CD4-positive, alpha-beta T cell (primary cell): Measurements from ENCODE around the gene SORL1. TPM values are rescaled to one million over a fixed set of nuclear protein-coding genes. Genes with fewer than 3 reads are reported as not detected.
"Not testable (repeated sequence)": the region's sequence is repeated elsewhere in the genome, so short reads cannot be mapped to it uniquely, and the experiment has no call there.

ENCODE experiments used
- ATAC-seq: fragments of 200-7000 bp; cut with Tn5 transposase; one replicate; pipeline ENCODE4 v1.10.0; 2022; ENCODE audit warnings: mild to moderate bottlenecking; ENCODE audit not compliant: poor library complexity
- CTCF ChIA-PET: fragments of 350-600 bp; sonication (Branson Sonifier 250); formaldehyde crosslinking; loops from one replicate; lab custom pipeline; 2021; ENCODE audit warnings: antibody characterized with exemption, inconsistent platforms; lab: Charles Lee
- POLR2A ChIA-PET: fragments of 350-600 bp; sonication (Branson Sonifier 250); formaldehyde crosslinking; loops from one replicate; lab custom pipeline; 2021; ENCODE audit warnings: antibody characterized with exemption, inconsistent platforms; lab: Charles Lee
- DNase-seq, 14 experiments: peaks; one replicate each; pipeline ENCODE4 v3.0.0-alpha.2; 2013 to 2020; ENCODE audit warnings: mixed read lengths in 2 of 14
- H3K27ac ChIP-seq, 2 donors: one replicate each; pipeline versions ENCODE4 v1.5.1 to v1.7.0; 2013; ENCODE audit warnings: low read length in 2 of 2, low read depth in 1 of 2, mild to moderate bottlenecking in 1 of 2
- H3K27me3 ChIP-seq, 2 experiments: 1 replicate in 1 of 2; 2 replicates in 1 of 2; pipeline versions ENCODE4 v1.6.1 to v1.7.0; 2013; ENCODE audit warnings: low read length in 2 of 2, control low read depth in 1 of 2, mild to moderate bottlenecking in 1 of 2, moderate library complexity in 1 of 2; ENCODE audit not compliant: insufficient read depth in 2 of 2, control insufficient read depth in 1 of 2
- H3K36me3 ChIP-seq: one replicate; pipeline ENCODE4 v1.6.1; 2013; ENCODE audit warnings: low read length, control low read depth; ENCODE audit not compliant: insufficient read depth
- H3K4me1 ChIP-seq: one replicate; pipeline ENCODE4 v1.6.1; 2013; ENCODE audit warnings: low read length, control low read depth; ENCODE audit not compliant: insufficient read depth
- H3K4me3 ChIP-seq: one replicate; pipeline ENCODE4 v1.5.1; 2013; ENCODE audit warnings: mild to moderate bottlenecking, low read length, moderate library complexity
- H3K9me3 ChIP-seq, 2 experiments: 1 replicate in 1 of 2; 2 replicates in 1 of 2; pipeline versions ENCODE4 v1.6.1 to v1.7.0; 2013; ENCODE audit warnings: low read length in 2 of 2, mild to moderate bottlenecking in 2 of 2, control low read depth in 1 of 2, moderate library complexity in 1 of 2; ENCODE audit not compliant: control insufficient read depth in 1 of 2, insufficient read depth in 1 of 2
- H3K27ac Mint-ChIP-seq: one replicate; pipeline ENCODE4 v1.8.0; 2020; ENCODE audit warnings: mixed read lengths
- H3K27me3 Mint-ChIP-seq: one replicate; pipeline ENCODE4 v1.8.0; 2021; ENCODE audit warnings: mixed read lengths
- H3K36me3 Mint-ChIP-seq: one replicate; pipeline ENCODE4 v1.8.0; 2021; ENCODE audit warnings: low read depth, mixed read lengths
- H3K4me1 Mint-ChIP-seq: one replicate; pipeline ENCODE4 v1.8.0; 2021; ENCODE audit warnings: low read depth, mixed read lengths
- H3K4me3 Mint-ChIP-seq: one replicate; pipeline ENCODE4 v1.8.0; 2020; ENCODE audit warnings: mild to moderate bottlenecking, mixed read lengths
- H3K9me3 Mint-ChIP-seq: one replicate; pipeline ENCODE4 v1.8.0; 2020; ENCODE audit warnings: mixed read lengths
- intact Hi-C, 2 experiments: fragments of 100-400 bp; cut with DNase I in 1 of 2; cut with micrococcal nuclease in 1 of 2; formaldehyde crosslinking; loops; one replicate each; pipeline versions ENCODE4 v1.15.1 to v1.9.0; 2023 to 2025; cut with DNase I, micrococcal nuclease
- total RNA-seq, 174 experiments: library from RNA in 2 of 174; stranded (reverse) in 2 of 174; gene quantifications; one replicate each; pipeline ENCODE4 v1.2.3 and lab custom pipeline; 2021 to 2026
- TF ChIP-seq, protein P1 (sequence below): fragments of 200-600 bp; IDR thresholded peaks from one replicate; pipeline ENCODE4 v1.8.0; 2022; ENCODE audit warnings: antibody characterized with exemption, mild to moderate bottlenecking

SORL1 gene
- total RNA-seq, 2 experiments from 2014 or later: 235 to 241 TPM

DNA sequence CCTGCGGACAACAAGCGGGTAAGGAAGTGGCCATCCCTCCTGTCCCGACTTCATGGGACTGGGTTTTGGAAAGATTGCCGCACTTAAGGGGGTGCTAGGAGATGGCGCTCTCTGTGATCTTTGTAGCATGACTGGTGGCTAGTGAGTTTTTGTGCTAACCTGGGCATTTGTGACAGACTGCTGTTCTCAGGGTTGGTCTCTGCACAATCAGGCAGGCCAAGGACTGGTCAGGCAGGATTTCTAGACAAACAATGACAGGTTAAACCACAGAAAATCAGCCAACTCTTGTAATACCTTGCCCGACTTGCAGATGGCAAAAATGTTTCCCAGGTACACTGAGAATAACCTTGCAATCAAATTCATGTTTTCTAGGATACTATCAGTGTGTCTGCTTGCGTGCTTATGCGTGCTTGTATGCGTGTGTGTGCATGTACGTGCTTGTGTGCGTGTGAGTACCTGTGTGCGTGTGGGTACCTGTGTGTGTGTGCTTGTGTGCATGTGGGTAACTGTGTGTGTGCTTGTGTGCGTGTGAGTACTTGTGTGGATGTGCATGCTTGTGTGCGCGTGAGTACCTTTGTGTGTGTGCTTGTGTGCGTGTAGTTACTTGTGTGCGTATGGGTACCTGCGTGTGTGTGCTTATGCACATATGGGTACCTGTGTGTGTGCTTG, 26.2 kb downstream of the SORL1 start:
- H3K27ac ChIP-seq: no peak overlapping the region
- H3K9me3 ChIP-seq: no peaks in the 10 kb centered on the region
- Mint-ChIP-seq H3K4me3 (no peak overlapping the region), H3K36me3 (peaks cover 77% of the 10 kb centered on the region), H3K4me1 (peaks cover 73% of the 10 kb centered on the region), H3K27ac (no peak overlapping the region), H3K27me3 (no peaks in the 10 kb centered on the region), H3K9me3 (no peaks in the 10 kb centered on the region)
- CTCF ChIA-PET: no interaction called here
- intact Hi-C loops: no loop called here
- TF ChIP-seq, protein P1, sequence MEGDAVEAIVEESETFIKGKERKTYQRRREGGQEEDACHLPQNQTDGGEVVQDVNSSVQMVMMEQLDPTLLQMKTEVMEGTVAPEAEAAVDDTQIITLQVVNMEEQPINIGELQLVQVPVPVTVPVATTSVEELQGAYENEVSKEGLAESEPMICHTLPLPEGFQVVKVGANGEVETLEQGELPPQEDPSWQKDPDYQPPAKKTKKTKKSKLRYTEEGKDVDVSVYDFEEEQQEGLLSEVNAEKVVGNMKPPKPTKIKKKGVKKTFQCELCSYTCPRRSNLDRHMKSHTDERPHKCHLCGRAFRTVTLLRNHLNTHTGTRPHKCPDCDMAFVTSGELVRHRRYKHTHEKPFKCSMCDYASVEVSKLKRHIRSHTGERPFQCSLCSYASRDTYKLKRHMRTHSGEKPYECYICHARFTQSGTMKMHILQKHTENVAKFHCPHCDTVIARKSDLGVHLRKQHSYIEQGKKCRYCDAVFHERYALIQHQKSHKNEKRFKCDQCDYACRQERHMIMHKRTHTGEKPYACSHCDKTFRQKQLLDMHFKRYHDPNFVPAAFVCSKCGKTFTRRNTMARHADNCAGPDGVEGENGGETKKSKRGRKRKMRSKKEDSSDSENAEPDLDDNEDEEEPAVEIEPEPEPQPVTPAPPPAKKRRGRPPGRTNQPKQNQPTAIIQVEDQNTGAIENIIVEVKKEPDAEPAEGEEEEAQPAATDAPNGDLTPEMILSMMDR: no peak
- peaks cover 66% of the 10 kb centered on the region for H3K36me3 ChIP-seq
- H3K4me1 ChIP-seq: peaks cover 77% of the 10 kb centered on the region
- no peak overlapping the region for H3K4me3 ChIP-seq
- H3K27me3 ChIP-seq: no peaks in the 10 kb centered on the region
- ATAC-seq (no peak), DNase-seq (no peak)
- POLR2A ChIA-PET: no interaction called here

DNA sequence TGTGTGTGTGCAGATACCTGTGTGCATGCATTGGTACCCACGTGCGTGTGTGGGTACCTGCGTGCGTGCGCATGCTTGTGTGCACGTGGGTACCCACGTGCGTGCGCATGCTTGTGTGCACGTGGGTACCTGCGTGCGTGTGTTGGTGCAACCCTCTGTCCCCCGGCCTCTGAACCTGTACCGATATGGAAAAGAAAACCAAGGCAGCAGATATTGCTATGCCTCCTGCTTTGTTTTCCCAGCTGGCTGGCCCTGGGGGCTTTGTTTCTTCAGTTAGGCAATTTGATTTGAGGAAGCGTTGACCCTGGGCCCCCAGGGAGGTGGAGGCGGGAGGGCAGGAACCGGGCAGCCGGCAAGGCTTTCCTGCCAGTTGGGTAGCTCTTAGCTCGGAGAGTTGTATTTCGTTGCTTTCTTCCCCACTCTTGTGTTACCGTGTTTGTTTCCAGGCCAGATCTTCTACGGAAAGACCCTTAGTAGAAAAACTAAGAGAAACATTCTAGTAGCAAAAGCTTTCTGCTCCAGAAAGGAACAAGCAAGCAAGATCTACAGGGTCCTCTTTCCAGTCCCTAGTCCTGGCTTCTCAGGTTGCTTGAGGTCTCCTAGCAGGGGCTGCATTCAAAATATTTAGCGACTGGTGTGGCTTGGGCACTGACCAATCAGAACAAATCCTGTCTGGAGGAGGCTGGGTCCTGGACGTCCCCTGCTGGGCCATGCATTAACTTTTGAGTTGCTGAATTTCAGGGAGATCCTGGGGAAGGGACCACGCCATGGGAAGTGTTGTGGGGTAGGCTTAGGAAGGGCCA, 27.0 kb downstream of the SORL1 start:
- intact Hi-C loops: no loop called here
- ATAC-seq: no peak
- POLR2A ChIA-PET: no interaction called here
- TF ChIP-seq, protein P1: no peak
- no peak for DNase-seq
- peak overlapping the region; percentile 43 for H3K27ac Mint-ChIP-seq
- Histone ChIP-seq H3K36me3 (peaks cover 60% of the 10 kb centered on the region), H3K4me1 (peaks cover 77% of the 10 kb centered on the region), H3K4me3 (no peak overlapping the region), H3K27me3 (no peaks in the 10 kb centered on the region), H3K27ac (no peak overlapping the region), H3K9me3 (no peaks in the 10 kb centered on the region)
- H3K9me3 Mint-ChIP-seq: no peaks in the 10 kb centered on the region
- no peaks in the 10 kb centered on the region for H3K27me3 Mint-ChIP-seq
- CTCF ChIA-PET: no interaction called here
- H3K4me1 Mint-ChIP-seq: peaks cover 79% of the 10 kb centered on the region
- H3K4me3 Mint-ChIP-seq: no peak overlapping the region
- H3K36me3 Mint-ChIP-seq: peaks cover 77% of the 10 kb centered on the region

DNA sequence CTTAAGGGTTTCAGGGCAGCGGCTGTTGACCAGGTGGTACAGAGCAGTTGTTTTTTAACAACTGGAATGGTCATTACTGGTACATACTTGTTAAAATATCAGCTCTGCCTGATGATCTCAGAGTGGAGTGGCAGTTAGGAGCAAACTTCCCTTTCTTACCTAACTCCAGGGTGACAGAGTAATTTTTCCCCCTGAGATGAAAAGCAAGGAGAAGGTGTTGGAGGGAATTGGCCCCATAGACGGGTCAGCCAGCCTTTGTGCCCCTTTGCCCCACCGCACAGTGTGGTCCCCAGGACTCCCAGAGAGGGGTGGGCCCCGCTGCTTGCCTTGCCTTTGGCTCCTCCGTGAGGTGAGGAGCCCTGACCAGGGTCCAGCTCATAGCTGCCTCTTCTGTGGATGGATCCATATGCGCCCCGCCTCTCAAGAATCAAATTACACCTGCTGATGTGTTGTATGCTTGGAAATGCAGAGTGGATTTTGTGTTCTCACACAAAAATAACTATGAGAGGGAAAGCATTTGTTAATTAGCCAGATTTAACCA, 27.7 kb downstream of the SORL1 start:
- no peak overlapping the region for H3K27ac ChIP-seq
- TF ChIP-seq, protein P1: no peak
- peaks cover 77% of the 10 kb centered on the region for H3K4me1 ChIP-seq
- intact Hi-C loops: no loop called here
- H3K9me3 ChIP-seq: no peaks in the 10 kb centered on the region
- ATAC-seq (no peak), DNase-seq (no peak)
- ChIA-PET CTCF (no interaction called here), POLR2A (interaction anchor here (0.7 to 2.2 kb wide), 3 partner anchors 12 to 30 kb away, joined by 3 to 20 read pairs (median 11); partner anchors contain the start of gene SORL1-AS1)
- H3K9me3 Mint-ChIP-seq: no peaks in the 10 kb centered on the region
- H3K36me3 ChIP-seq: peaks cover 60% of the 10 kb centered on the region
- H3K4me3 Mint-ChIP-seq: no peak overlapping the region
- peak overlapping the region; percentile 43 for H3K27ac Mint-ChIP-seq
- peaks cover 78% of the 10 kb centered on the region for H3K4me1 Mint-ChIP-seq
- no peaks in the 10 kb centered on the region for H3K27me3 Mint-ChIP-seq
- peaks cover 78% of the 10 kb centered on the region for H3K36me3 Mint-ChIP-seq
- H3K27me3 ChIP-seq: no peaks in the 10 kb centered on the region
- H3K4me3 ChIP-seq: no peak overlapping the region

DNA sequence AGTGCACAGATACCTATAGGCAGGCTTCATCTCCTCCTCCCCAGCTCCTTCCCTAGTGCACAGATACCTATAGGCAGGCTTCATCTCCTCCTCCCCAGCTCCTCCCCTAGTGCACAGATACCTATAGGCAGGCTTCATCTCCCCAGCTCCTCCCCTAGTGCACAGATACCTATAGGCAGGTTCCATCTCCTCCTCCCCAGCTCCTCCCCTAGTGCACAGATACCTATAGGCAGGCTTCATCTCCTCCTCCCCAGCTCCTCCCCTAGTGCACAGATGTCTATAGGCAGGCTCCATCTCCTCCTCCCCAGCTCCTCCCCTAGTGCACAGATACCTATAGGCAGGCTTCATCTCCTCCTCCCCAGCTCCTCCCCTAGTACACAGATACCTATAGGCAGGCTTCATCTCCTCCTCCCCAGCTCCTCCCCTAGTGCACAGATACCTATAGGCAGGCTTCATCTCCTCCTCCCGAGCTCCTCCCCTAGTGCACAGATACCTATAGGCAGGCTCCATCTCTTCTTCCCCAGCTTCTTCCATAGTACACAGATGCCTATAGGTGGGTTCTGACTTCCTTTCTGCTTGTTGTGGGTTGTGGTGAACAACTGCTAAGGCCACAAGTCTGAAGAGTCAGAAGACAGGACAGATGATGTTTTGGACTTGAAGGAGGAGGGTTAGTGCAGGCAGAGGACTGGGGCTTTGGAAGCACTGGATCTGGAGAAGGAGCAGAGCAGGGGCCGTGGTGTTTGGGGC, 29.5 kb downstream of the SORL1 start:
- ChIA-PET POLR2A (interaction anchor here (0.6 to 2.2 kb wide), 9 partner anchors 13 to 190 kb away, joined by 3 to 20 read pairs (median 4); partner anchors contain the start of gene SORL1-AS1), CTCF (interaction anchor here (2.4 kb wide), 1 partner anchor 30 kb away, joined by 13 read pairs; the partner anchor contains the start of genes SORL1 and SORL1-AS1)
- not testable (repeated sequence) for H3K27me3 Mint-ChIP-seq, H3K9me3 Mint-ChIP-seq, H3K9me3 ChIP-seq, H3K27me3 ChIP-seq
- Histone ChIP-seq H3K27ac (peak overlapping the region; percentile 69 to 71), H3K4me3 (peak overlapping the region; percentile 27), H3K36me3 (peaks cover 58% of the 10 kb centered on the region), H3K4me1 (peaks cover 69% of the 10 kb centered on the region)
- peak; percentile 83 for ATAC-seq
- intact Hi-C loops: loop anchor here in 1 of 2 experiments (1.0 kb wide), 3 partner anchors 13 to 29 kb away; partner anchors contain the start of genes SORL1 and SORL1-AS1
- DNase-seq: peak; percentile 14 to 88 (median 36)
- Mint-ChIP-seq H3K4me1 (peaks cover 73% of the 10 kb centered on the region), H3K36me3 (peaks cover 73% of the 10 kb centered on the region), H3K4me3 (peak overlapping the region; percentile 75), H3K27ac (peak overlapping the region; percentile 89)
